RCC 7860 (cell line): ENCODE results near the gene NRXN2.
A peak's percentile ranks its signal among the peaks of the same experiment; 100 is the strongest.
"Not testable (repeated sequence)": the region's sequence is repeated elsewhere in the genome, so short reads cannot be mapped to it uniquely, and the experiment has no call there.

Source experiments
- DNase-seq: peaks from one replicate; pipeline ENCODE4 v3.0.0-alpha.2; 2015; ENCODE audit warnings: low spot score
- FAIRE-seq: peaks from 2 replicates; lab custom pipeline; 2012; peaks lifted over from hg19 to GRCh38; lab: Jason Lieb, UNC

Gene NRXN2

DNA sequence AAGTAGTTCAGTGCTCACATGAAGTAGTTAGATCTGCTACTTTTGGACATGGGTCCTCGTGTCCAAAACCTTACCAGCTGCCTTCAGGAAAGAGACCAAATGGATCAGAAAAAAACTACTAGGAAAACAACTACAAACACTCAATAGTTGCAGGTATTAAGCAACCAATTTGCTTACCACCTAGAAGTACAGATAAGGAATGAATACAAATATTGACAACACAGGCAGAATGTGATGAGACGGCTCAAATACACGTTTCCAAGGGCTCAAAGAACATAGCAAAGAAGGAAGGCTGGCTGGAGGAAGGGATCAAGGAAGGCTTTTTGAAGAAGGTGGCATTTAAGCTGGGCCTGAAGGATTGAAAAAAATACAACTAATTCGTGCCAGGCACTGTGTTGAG lies 41.8 kb downstream of the NRXN2 start:
- FAIRE-seq (no peak), DNase-seq (no peak)

DNA sequence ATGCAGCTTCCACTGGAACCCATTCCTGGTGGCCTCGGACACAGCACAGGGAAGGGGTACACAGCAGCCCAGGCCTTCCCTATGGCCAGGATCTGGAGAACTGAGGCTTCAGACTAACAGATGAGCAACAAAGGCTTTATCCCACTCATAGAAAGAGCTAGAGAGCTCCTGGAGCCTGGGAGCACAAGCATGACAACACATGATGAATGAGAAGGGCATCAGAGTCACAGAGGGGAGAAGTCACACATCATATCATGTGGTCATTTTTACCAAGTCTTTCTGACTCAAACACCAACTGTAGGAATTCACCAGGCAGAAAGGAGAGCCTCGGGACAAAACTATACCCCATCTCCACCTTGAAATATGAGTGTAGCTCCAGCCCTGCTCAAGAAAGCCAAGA lies 43.2 kb downstream of the NRXN2 start:
- FAIRE-seq (no peak), DNase-seq (no peak)

DNA sequence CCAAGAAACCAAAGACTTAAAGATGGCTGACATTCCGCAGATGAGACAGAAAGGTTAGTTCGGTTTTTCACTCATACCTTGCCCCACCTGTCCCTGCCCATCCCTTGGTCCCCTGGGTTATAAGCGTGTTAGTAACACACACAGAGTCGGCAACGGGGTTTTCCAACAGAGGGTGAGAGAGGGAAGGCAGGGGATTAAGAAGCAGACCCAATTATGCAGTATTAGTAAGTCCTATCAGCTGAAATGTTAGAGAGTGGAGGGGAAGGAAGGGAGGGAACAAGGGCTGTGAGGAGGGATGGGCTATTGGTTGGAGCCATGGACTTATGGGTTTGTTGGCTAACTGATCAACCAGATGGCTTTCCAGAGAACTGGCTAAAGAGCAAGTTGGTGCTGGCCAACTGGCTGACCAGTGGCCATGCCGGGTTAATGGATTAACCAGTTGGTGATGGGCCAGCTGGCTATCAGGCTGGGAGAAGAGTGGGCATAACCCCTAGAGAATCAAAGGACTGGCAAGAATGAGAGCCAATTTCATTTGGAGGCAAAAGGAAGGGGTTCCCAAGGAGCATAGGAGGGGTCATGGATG lies 45.5 kb downstream of the NRXN2 start:
- FAIRE-seq: no peak
- no peak for DNase-seq

DNA sequence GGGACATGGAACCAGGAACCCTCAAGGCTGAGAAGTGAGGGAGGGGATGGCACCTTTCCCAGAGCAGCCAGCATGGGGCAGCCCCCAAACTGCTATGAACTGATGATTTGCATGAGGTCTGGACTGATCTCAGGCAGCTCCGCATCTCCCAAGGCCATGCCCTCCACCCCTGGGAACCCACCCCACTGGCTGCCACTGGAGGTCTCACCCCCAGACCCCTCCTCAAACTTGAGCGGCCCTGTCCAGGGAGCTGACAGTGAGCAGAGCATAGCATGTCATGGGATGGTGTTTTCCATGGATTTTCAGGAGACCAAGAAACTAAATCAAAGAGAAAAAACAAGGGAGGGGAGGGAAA lies 46.8 kb downstream of the NRXN2 start:
- FAIRE-seq (no peak), DNase-seq (no peak)

DNA sequence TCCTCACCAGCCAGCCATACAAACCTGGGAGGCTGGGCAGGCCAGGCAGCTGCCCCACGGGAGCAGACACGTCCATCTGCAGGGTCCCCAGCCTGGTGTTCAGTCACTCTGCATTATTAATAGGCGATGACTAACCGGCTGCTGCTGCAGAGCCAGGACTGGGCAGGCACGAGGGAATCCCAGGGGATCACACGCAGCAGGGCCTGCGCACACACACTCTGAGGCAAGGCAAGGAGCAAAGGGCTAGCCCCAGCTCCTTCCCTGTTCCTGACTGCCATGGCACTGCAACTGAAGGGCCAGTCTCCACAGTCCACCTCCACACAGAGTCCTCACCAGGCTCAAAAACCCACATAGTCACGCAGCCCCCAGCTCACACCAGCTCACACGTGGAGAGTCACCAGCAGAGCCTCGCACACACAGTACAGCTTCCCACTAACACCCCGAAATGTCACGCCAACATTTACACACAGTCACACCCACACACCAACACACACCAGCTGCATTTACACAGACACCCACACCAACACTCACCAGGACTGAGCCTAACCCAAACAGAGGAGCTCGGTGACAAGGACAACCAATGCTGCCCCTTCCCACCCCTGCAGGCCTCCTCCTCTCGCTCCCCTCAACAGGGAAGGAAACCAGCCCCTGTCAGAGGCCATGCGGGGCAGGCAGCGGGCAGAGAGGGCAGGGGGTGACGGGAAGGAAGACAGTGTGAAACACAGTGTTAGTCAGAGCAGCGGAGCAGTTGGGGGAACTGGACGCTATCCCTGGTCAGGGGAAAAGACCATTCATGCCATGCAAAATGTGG lies 47.3 kb downstream of the NRXN2 start:
- no peak for FAIRE-seq
- DNase-seq: peak; percentile 31

DNA sequence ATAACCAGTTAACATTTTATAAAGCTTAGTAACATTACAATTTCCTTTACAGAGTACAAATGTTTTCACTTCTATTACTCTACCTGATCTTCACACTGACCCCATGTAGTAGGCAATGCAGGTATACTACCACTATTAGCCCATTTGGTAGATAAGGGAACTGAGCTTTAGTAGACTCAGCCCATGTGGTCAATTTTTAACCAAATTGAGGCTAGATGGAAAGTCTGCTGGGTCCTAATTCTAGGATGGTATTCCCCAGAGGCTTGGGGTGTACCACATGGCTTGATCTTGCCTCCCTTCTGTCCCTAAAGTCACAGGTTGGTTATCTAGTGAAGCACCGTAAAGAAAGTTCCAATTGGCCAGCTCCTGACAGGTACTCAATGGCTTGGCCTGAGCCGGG lies 48.2 kb downstream of the NRXN2 start:
- FAIRE-seq: no peak
- DNase-seq: no peak

DNA sequence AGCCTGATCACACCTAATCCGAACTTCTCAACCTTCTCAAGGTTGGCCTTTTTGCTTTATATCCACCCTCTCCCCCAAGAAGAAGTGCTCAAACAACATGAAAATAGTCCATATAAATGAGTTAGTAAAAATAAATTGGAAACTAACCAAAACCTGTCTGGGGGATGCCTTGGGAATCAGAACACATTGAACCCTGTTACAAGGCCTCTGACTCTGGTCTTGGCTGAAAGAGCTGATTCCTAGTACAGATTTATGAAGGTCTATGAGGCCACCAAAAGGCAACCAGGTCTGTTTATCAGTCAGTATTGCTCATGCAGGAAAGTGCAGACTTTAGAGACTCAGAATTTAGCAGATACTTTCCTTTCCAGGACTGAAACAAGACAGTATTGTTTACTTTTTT lies 49.7 kb downstream of the NRXN2 start:
- DNase-seq: no peak
- FAIRE-seq: no peak

DNA sequence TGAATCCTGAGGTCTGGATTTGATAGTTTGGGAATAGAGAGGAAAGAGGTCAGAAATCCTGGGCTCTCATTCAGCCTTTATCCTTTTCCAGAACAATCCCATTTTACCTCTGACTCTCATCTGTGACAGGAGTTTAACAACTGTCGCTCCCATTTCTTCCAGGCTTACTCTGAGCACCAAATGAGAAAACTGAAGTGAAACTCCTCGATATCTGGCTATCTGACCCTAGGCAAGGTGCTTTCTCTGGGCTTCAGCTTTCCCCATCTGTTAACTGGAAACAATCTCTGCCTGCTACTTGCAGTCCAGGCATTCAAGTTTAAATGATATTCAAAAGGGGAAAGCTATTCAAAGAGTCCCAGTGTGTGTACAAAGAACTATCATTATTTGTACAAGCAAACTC lies 50.1 kb downstream of the NRXN2 start:
- no peak for FAIRE-seq

DNA sequence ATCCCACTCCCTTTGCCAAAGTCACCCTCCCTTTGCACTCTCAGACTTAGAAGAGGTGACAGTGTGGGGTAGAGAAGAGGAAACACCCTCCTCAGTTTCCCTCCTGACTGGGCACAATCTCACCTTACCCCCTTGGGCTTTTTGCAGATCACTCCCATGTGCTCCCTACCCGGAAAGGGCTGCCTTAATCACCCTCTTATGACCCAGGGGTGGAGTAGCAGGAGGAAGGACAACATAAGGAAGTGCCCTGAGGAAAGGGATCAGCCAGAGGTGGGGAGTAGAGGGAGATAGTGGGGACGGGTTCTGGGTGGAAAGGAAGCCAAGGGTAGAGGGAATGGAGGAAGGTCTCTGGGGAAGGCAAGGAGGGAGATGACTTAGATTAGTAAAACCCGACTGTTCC lies 52.0 kb downstream of the NRXN2 start:
- FAIRE-seq: no peak
- no peak for DNase-seq

More for the DNA sequence above, 50.1 kb downstream of the NRXN2 start:
- DNase-seq: no peak

DNA sequence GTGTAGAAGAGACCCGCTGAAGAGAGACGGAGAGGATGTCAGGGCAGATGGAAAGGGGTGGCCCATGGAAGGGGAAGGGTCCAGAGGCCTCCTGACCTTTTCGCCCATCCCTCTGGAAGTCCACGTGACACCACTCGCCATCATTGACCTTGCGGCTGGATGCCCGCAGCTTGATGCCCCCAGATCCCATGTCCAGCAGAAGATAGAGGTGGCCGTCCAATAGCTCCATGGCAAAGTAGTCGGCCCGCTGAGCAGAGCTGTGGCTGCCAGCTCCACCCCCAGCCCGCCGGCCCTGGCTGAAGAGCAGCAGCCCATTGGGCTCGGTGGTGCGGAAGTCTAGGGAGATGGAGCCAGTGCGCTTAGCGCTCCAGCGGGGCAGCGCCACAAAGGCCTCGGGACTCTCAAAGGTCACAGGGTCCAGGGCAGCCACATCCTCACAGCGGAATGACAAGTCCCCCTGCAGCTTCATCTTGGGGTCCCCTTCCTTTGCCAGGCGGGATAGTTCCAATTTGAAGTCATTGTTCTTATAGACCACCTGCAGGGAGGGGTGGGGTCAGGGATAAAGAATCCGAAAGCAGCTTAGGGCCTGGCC lies 55.7 kb downstream of the NRXN2 start:
- FAIRE-seq: no peak

DNA sequence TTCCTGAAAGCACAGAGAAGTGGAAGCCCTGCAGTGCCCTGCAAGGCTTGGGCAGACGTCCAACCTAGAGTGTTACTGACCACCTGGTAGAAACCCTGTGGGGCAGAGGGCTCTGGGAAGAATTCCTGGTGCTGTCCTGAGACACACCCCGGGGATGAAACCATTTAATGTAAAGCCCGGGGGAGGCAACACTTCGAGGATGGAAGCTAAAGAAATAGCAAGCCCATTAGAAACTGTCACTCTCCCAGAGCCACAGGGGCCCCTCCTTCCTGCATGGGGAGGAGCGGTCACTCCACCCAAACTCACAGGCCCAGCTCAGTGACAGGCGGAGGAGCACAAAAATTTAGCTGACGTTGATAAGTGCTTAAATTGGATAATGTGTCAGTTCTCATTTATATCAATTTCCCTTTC lies 57.6 kb downstream of the NRXN2 start:
- no peak for DNase-seq
- no peak for FAIRE-seq

More for the DNA sequence above, 55.7 kb downstream of the NRXN2 start:
- DNase-seq: no peak

DNA sequence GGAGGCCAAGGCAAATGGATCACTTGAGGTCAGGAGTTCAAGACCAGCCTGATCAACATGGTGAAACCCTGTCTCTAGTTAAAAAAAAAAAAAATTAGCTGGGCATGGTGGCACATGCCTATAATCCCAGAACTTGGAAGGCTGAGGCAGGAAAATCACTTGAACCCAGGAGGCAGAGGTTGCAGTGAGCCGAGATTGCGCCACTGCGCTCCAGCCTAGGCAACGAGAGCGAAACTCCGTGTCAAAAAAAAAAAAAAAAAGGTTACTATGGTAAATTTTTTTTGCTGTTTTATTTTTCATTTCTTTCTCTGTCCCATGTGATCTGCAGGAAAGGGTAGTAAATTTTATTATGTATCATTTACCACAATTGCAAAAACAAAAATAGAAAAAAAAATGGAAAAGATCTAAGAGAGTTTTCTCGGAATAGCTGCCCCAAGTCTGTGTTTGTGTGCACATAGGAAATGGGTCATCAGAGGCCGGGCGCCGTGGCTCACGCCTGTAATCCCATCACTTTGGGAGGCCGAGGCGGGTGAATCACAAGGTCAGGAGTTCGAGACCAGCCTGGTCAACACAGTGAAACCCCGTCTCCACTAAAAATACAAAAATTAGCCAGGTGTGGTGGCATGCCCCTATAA lies 58.6 kb downstream of the NRXN2 start:
- not testable (repeated sequence) for FAIRE-seq, DNase-seq

DNA sequence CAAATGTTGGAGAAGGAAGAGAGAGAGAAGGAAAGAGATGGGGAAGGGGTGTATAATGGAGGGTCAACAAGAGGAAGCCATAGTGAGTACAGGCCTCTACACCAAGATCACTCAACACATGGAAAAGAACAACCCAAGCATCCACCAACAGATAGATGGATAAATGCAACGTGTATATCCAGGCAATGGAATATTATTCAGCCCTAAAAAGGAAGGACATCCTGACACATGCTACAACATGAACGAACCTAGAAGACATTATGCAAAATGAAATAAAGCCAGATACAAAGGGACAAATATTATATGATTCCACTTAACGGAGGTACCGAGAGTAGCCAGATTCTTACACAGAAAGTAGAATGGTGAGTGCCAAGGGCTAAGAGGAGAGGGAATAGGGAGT lies 59.3 kb downstream of the NRXN2 start:
- no peak for FAIRE-seq

DNA sequence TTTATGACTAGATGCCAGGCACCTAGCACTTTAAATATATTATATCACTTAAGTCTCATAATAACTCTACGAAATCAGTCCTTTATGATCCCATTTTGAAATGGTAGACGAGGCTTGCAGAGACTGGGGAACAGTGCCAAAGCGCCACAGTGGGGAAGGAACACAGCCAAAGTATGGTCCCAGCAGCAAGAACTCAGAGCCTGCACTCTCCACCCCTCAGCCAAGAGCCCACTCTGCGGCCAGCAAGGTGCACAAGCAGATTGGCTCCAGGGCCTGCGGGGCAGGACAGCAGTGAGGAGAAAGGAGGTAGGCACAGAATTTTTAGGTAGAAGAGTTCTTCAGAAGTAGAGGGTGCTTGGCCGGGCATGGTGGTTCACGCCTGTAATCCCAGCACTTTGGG lies 61.4 kb downstream of the NRXN2 start:
- no peak for DNase-seq
- no peak for FAIRE-seq

More for the DNA sequence above, 59.3 kb downstream of the NRXN2 start:
- DNase-seq: no peak

DNA sequence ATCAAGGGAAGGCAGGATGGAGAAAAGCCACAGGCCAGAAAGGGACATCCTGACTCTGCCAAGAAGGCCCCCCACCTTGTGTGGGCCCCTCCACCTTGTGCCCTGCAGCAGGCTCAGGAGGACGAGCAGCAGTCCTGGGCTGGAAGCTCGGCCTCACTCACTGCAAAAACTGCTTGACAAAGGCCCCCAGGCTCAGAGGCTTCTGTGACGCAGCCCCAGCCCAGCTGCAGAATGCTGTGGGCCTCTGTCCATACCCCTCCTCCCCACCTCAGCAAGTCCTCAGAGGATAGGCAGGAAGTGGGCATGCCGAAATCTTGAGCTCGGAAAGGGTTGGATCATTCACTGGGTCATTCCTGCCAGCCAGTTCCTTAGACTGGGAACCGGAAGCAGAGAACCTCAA lies 61.9 kb downstream of the NRXN2 start:
- FAIRE-seq: no peak

DNA sequence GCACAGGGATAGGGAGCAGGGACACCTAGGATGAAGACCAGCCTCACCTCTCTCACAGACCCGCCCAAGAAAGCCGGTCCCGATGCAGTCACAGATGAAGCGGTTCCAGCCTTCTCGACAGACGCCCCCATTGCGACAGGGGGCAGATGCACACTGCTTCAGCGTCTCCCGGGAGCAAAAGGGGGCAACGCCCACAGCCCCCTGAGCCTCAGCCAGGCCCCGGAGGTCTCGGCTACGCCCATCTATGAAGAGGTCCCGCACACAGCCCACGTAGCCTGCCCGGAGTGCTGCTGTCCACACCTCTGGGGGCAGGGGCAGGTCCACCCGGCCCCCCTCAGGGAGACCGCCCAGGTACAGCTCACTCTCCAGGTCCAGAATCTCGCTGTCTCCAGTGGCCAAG lies 62.3 kb downstream of the NRXN2 start:
- FAIRE-seq (no peak), DNase-seq (no peak)

More for the DNA sequence above, 61.9 kb downstream of the NRXN2 start:
- no peak for DNase-seq

DNA sequence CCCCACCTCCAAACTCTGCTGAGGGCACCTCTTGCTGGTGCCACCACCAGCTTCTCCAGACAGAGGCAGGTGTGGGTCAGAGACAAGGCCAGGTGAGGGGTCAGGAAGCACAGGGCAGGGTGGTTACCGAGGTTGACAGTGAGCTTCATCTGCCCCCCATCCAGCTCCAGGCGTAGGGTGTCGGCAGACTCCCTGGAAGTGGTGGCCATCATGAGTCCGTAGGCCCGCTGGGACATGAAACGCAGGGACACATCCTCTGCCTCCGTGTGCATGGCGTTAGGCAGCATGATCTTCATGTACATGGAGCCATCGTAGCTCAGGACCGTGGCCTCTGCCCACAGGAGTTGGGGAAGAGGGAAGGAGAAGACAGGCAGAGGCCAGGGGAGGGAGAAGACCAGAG lies 62.8 kb downstream of the NRXN2 start:
- no peak for FAIRE-seq
- no peak for DNase-seq

DNA sequence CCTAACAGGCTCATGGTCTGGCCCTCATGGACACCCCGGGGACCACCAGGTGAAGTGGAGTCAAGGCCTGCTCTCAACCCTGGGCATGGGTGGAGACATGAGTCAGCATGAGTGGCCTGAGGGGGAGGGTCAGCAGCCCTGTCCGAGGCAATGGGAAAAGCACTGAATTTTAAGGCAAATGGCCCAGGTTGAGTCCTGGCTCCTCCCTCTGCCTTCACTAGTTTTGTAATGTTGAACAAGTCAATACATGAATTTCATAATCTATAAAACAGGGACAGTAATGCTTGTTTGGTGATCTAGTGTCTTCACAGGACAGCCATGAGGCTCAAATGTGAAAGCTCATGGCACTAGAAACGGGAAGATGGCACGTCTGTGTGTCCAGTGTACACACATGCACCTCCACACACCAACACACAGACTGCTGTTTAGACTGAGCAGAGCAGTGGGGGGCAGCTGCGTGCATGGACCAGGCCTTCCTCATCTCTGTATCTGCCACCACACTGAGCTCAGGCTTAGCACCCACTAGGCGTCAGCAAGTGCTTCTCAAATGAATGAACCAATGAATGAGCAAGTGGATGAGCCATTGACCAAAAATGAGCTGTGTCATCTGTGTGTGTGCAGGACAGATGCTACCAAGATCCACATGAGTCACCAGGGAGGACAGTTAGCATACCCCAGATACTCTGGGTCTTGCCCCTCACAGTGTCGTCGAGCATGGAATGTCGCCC lies 63.4 kb downstream of the NRXN2 start:
- FAIRE-seq (peak; percentile 39), DNase-seq (peak; percentile 94)

DNA sequence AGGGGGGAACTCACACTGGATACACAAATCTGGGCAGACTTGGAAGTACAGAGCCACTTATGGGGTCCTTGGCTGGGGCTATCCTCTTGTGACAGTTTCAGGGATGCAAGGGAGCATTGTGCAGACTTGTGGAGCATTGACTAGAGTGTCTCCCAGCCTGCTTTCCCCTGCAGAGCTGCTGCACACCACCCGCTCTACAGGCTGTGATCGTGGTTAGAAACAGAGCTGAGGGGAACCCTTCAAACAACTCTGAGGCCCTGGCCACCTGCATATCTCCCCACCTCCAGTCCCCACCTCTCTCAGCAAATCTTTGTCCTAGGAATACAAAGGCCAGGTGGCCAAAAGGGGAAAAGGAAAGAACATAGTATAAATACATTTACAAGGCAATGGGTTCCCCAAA lies 64.7 kb downstream of the NRXN2 start:
- DNase-seq: no peak

DNA sequence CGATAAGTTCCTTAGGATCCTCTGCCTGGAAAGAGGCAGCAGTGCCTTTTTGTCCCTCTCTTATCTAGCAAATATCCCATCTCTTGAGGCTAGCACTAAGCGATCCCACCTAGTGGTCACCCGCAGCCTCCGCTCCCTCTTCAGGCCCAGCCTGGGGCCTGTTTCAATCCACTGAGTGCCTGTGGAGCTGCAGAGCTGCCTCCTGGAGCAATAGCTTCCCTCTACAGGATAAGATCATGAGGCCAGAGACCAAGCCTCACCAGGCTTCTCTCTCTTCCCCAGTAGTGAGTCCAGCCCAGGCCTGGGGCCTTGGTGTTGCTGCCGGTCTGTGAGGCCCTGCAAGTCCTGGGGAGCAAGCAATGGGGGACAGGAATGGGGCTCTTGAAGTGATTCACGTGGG lies 66.1 kb downstream of the NRXN2 start:
- DNase-seq (no peak), FAIRE-seq (no peak)

More for the DNA sequence above, 64.7 kb downstream of the NRXN2 start:
- FAIRE-seq: no peak

DNA sequence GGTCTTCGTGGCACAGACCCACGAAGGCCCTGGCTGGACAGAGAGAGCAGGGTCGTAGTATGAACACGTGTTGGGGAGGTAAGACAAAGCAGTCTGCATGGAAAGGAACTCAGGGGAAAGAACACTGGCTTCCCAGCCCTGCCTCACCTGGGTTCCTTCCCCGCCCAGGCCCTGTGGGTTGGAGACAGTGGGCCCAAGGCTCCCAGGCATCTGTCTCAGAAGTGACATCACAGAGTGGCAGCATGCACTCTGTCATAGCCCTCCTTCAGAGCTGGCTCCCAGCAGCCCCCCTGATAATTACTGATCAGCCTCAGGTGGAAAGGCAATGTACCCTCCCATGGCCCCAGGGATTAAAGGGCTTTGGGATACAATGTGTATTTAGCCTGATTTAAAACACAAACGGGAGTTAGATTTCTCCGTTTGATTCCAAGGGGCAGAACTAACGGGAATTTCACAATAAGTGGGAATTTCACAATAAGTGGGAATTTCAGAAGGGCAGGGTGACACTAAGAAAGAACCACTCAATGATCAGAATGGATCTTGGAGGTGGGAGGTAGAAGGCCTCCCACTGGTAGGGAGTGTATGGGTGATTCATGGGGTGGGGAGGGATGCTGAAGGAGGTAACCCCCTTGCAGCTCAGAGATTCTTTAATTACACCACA lies 66.9 kb downstream of the NRXN2 start:
- DNase-seq (no peak), FAIRE-seq (no peak)
